Liver (tissue), 9 donors: ENCODE results near the gene GLI1. TPM values are rescaled to one million over a fixed set of nuclear protein-coding genes. Genes with fewer than 3 reads are reported as not detected.

ENCODE experiments used
- DNase-seq: peaks from one replicate; pipeline ENCODE4 v3.0.0-alpha.2; 2017; ENCODE audit warnings: low spot score
- H3K27ac ChIP-seq, 2 donors: one replicate each; pipeline ENCODE4 v1.7.0; 2013; ENCODE audit warnings: inconsistent platforms in 2 of 2, low read length in 2 of 2, control low read depth in 1 of 2, low read depth in 1 of 2, mild to moderate bottlenecking in 1 of 2
- H3K27me3 ChIP-seq, 4 donors: one replicate each; pipeline versions ENCODE4 v1.6.1 to v1.7.0; 2013; ENCODE audit warnings: low read length in 3 of 4, inconsistent platforms in 1 of 4, mild to moderate bottlenecking in 1 of 4, moderate library complexity in 1 of 4; ENCODE audit not compliant: control insufficient read depth in 4 of 4, insufficient read depth in 4 of 4
- H3K36me3 ChIP-seq, 4 donors: one replicate each; pipeline versions ENCODE4 v1.6.1 to v1.7.0; 2013; ENCODE audit warnings: low read length in 3 of 4, mild to moderate bottlenecking in 3 of 4, low read depth in 1 of 4, moderate library complexity in 1 of 4; ENCODE audit not compliant: control insufficient read depth in 4 of 4, insufficient read depth in 3 of 4
- H3K4me1 ChIP-seq, 4 donors: one replicate each; pipeline versions ENCODE4 v1.6.1 to v1.7.0; 2013; ENCODE audit warnings: low read length in 3 of 4, mild to moderate bottlenecking in 3 of 4, moderate library complexity in 1 of 4; ENCODE audit not compliant: control insufficient read depth in 4 of 4, insufficient read depth in 4 of 4
- H3K4me3 ChIP-seq, 3 donors: one replicate each; pipeline versions ENCODE4 v1.6.1 to v1.7.0; 2013; ENCODE audit warnings: low read length in 3 of 3, control low read depth in 1 of 3, low read depth in 1 of 3, mild to moderate bottlenecking in 1 of 3
- H3K9ac ChIP-seq, 2 donors: one replicate each; pipeline ENCODE4 v1.7.0; 2013; ENCODE audit warnings: low read length in 2 of 2, mild to moderate bottlenecking in 2 of 2, moderate library complexity in 2 of 2, control low read depth in 1 of 2, low read depth in 1 of 2
- H3K9me3 ChIP-seq, 4 donors: one replicate each; pipeline versions ENCODE4 v1.6.1 to v1.7.0; 2013; ENCODE audit warnings: low read length in 3 of 4; ENCODE audit not compliant: control insufficient read depth in 4 of 4
- CTCF ChIP-seq: fragments of 150-350 bp; IDR thresholded peaks from 2 replicates; pipeline ENCODE4 v1.5.1; 2017; ENCODE audit warnings: improper control_type of control experiment, low read depth, low read length; ENCODE audit not compliant: missing input control
- EGR1 ChIP-seq, 2 donors: IDR thresholded peaks; 2 replicates each; pipeline ENCODE4 v1.6.1; 2016 to 2018; ENCODE audit warnings: antibody characterized with exemption in 2 of 2, low read depth in 2 of 2
- FOXA1 ChIP-seq: IDR thresholded peaks from 2 replicates; pipeline ENCODE4 v1.6.1; 2016; ENCODE audit warnings: antibody characterized with exemption
- FOXA2 ChIP-seq: IDR thresholded peaks from 2 replicates; pipeline ENCODE4 v1.6.1; 2016; ENCODE audit warnings: antibody characterized with exemption
- GABPA ChIP-seq, 2 donors: IDR thresholded peaks in 1 of 2; conservative IDR thresholded peaks in 1 of 2; 2 replicates each; pipeline ENCODE4 v1.6.1; 2016; ENCODE audit warnings: antibody characterized with exemption in 2 of 2, mild to moderate bottlenecking in 1 of 2, moderate library complexity in 1 of 2
- HNF4A ChIP-seq, 2 donors: conservative IDR thresholded peaks; 2 replicates each; pipeline ENCODE4 v1.6.1; 2016; ENCODE audit warnings: antibody characterized with exemption in 2 of 2, mild to moderate bottlenecking in 2 of 2
- HNF4G ChIP-seq: IDR thresholded peaks from 2 replicates; pipeline ENCODE4 v1.6.1; 2016; ENCODE audit warnings: antibody characterized with exemption
- JUND ChIP-seq, 2 donors: IDR thresholded peaks; 2 replicates each; pipeline ENCODE4 v1.6.1; 2016; ENCODE audit warnings: antibody characterized with exemption in 2 of 2
- MAX ChIP-seq: IDR thresholded peaks from 2 replicates; pipeline ENCODE4 v1.6.1; 2016; ENCODE audit warnings: antibody characterized with exemption
- NR2F2 ChIP-seq: IDR thresholded peaks from 2 replicates; pipeline ENCODE4 v1.6.1; 2016; ENCODE audit warnings: antibody characterized with exemption
- RAD21 ChIP-seq, 2 donors: IDR thresholded peaks; 2 replicates each; pipeline ENCODE4 v1.6.1; 2016; ENCODE audit warnings: antibody characterized with exemption in 2 of 2, mild to moderate bottlenecking in 2 of 2
- RXRA ChIP-seq, 2 donors: IDR thresholded peaks; 2 replicates each; pipeline ENCODE4 v1.6.1; 2017 to 2018; ENCODE audit warnings: antibody characterized with exemption in 2 of 2, mild to moderate bottlenecking in 1 of 2
- SP1 ChIP-seq: IDR thresholded peaks from 2 replicates; pipeline ENCODE4 v1.6.1; 2018; ENCODE audit warnings: antibody characterized with exemption, mild to moderate bottlenecking
- TAF1 ChIP-seq: conservative IDR thresholded peaks from 2 replicates; pipeline ENCODE4 v1.6.1; 2016; ENCODE audit warnings: antibody characterized with exemption, mild to moderate bottlenecking
- ZBTB33 ChIP-seq: IDR thresholded peaks from 2 replicates; pipeline ENCODE4 v1.6.1; 2016; ENCODE audit warnings: antibody characterized with exemption
- WGBS: extraction: QIAGEN DNeasy Blood & Tissue Kit; methylation state at CpG from one replicate; pipeline ENCODE4 v1.1.7; 2013; 5-methylcytosine and 5-hydroxymethylcytosine counted together
- polyA plus RNA-seq, 2 donors: library from polyadenylated mRNA; stranded (reverse) in 1 of 2; unstranded in 1 of 2; fragments of 200-250 nt in 1 of 2; fragments of >200 nt in 1 of 2; fragmentation: Nextera tagmentation in 1 of 2; extraction: Ambion mirVana in 1 of 2; gene quantifications; one replicate each; pipeline versions ENCODE4 v1.2.1 to v1.2.3, GENCODE V29; 2013 to 2015
- total RNA-seq, 2 donors: library from RNA; depleted of rRNA; stranded (reverse); fragments of >200 nt; gene quantifications; one replicate each; pipeline ENCODE4 v1.2.3, GENCODE V29; 2014
- TF ChIP-seq, protein P1 (sequence below): IDR thresholded peaks from 2 replicates; pipeline ENCODE4 v1.6.1; 2016; ENCODE audit warnings: antibody characterized with exemption, mild to moderate bottlenecking
- TF ChIP-seq, protein P2 (sequence below): IDR thresholded peaks from 2 replicates; pipeline ENCODE4 v1.6.1; 2016; ENCODE audit warnings: antibody characterized with exemption
- donor health status: healthy.
- donor health status: healthy.
- donor health status: healthy.
- donor health status: healthy.
- donor health status: healthy.

The GLI1 gene
- total and polyA plus RNA-seq, 4 donors = 0.09 to 0.44 (median 0.24) TPM

GRCh38 chr12:57473886-57474285 is 14.3 kb downstream of the GLI1 start (continued):
- TF ChIP-seq TAF1 = no peak
- no peak for TF ChIP-seq NR2F2
- no peak for TF ChIP-seq CTCF
- TF ChIP-seq SP1 = no peak
- no peak for TF ChIP-seq MAX

DNA sequence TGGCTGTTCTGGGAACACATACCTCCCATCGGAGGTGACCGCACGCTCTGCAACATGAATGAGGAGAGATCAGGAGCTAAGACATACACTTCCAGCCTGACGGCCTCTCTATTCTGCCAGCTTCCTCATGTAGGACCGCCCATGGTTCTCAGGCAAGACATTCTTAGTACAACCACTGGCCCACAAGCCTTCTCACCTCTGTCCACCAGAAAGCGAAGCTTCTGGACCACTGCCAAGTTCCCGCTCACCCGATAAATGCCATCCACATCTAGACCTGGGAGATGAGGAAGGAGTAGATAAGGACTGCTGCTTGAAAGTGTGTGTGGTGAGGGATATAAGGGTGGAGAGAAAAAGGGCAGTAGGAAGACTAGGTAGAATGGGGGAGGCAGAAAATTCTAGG is 14.8 kb downstream of the GLI1 start:
- no peak for DNase-seq
- Histone ChIP-seq H3K9ac (no peak overlapping the region), H3K36me3 (peaks cover 0 to 2% (median 0%) of the 10 kb centered on the region in 4 donors), H3K27ac (no peak overlapping the region), H3K4me3 (no peak overlapping the region), H3K9me3 (no peaks in the 10 kb centered on the region), H3K4me1 (peaks cover 4 to 20% (median 14%) of the 10 kb centered on the region in 4 donors), H3K27me3 (peaks cover 0 to 6% (median 3%) of the 10 kb centered on the region in 4 donors)
- 87% methylated on average over 8 of the region's 8 CpGs for WGBS
- no peak for TF ChIP-seq ZBTB33
- TF ChIP-seq FOXA2 = no peak
- TF ChIP-seq GABPA (IDR thresholded peaks at IDR 0.05 in 1 of 2, conservative IDR thresholded peaks at IDR 0.05 in 1 of 2) = no peak
- TF ChIP-seq RAD21 (IDR thresholded peaks at IDR 0.05) = no peak
- no peak for TF ChIP-seq HNF4G
- no peak for TF ChIP-seq RXRA (IDR thresholded peaks at IDR 0.05)
- TF ChIP-seq FOXA1 = no peak
- TF ChIP-seq HNF4A (conservative IDR thresholded peaks at IDR 0.05) = no peak
- TF ChIP-seq TAF1 = no peak
- no peak for TF ChIP-seq JUND (IDR thresholded peaks at IDR 0.05)
- no peak for TF ChIP-seq NR2F2
- TF ChIP-seq MAX = no peak
- TF ChIP-seq, protein P1, sequence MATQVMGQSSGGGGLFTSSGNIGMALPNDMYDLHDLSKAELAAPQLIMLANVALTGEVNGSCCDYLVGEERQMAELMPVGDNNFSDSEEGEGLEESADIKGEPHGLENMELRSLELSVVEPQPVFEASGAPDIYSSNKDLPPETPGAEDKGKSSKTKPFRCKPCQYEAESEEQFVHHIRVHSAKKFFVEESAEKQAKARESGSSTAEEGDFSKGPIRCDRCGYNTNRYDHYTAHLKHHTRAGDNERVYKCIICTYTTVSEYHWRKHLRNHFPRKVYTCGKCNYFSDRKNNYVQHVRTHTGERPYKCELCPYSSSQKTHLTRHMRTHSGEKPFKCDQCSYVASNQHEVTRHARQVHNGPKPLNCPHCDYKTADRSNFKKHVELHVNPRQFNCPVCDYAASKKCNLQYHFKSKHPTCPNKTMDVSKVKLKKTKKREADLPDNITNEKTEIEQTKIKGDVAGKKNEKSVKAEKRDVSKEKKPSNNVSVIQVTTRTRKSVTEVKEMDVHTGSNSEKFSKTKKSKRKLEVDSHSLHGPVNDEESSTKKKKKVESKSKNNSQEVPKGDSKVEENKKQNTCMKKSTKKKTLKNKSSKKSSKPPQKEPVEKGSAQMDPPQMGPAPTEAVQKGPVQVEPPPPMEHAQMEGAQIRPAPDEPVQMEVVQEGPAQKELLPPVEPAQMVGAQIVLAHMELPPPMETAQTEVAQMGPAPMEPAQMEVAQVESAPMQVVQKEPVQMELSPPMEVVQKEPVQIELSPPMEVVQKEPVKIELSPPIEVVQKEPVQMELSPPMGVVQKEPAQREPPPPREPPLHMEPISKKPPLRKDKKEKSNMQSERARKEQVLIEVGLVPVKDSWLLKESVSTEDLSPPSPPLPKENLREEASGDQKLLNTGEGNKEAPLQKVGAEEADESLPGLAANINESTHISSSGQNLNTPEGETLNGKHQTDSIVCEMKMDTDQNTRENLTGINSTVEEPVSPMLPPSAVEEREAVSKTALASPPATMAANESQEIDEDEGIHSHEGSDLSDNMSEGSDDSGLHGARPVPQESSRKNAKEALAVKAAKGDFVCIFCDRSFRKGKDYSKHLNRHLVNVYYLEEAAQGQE = no peak
- TF ChIP-seq, protein P2, sequence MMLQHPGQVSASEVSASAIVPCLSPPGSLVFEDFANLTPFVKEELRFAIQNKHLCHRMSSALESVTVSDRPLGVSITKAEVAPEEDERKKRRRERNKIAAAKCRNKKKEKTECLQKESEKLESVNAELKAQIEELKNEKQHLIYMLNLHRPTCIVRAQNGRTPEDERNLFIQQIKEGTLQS = no peak
- no peak for TF ChIP-seq EGR1 (IDR thresholded peaks at IDR 0.05; ENCODE audit: low read depth in 2 of 2)
- no peak for TF ChIP-seq SP1
